Purkinje cell (primary cell): ENCODE measurements around the gene SLC35F1. TPM values are rescaled to one million over a fixed set of nuclear protein-coding genes. Genes with fewer than 3 reads are reported as not detected.

Source experiments
- polyA plus RNA-seq: library from polyadenylated mRNA; unstranded; fragments of >200 nt; fragmentation: Nextera tagmentation; gene quantifications from 2 replicates; pipeline ENCODE4 v1.2.1, GENCODE V29; 2014

SLC35F1 gene
- 11.1 and 22.7 TPM in 2 replicates for polyA plus RNA-seq

GRCh38 chr6:117906958-117907600 lies at the start of gene SLC35F1:
Gene SLC35F1 (plus strand): TSS chr6:117907264.

Other genes with a start within 250 kb of the SLC35F1 start
- 27.3 and 31.5 TPM in 2 replicates for gene NUS1, start 231.8 kb upstream of the SLC35F1 start, polyA plus RNA-seq